Measurements from ENCODE around the gene ANTXR1.

Gene ANTXR1

DNA sequence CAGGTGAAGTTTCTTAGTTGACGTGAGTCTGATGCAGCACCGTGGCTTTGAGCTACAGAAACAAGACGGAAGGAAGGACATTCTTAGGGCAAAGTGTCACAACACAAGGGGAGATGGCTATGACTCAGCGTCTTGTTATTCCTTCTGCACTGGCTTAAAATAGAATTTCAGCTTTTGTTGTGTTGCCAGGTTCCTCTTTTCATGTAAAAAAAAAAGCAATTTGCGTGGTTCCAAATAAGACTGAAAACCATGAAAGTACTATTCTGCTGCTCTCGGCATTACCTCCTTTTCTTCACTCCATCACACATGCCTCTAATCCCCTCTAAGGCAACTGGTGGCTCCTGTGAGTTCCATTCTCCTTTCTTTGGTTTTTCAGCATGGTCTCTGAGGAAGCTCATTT lies 150.1 kb downstream of the ANTXR1 start:
- peak; percentile 47 for ATAC-seq (ENCODE audit: low read depth)
- H3K36me3 Mint-ChIP-seq = no peaks in the 10 kb centered on the region
- H3K4me3 Mint-ChIP-seq = no peak overlapping the region
- peaks cover 7% of the 10 kb centered on the region for H3K4me1 Mint-ChIP-seq
- no peak overlapping the region for H3K27ac Mint-ChIP-seq
- no peak for DNase-seq (ENCODE audit: low spot score in 2 of 2)
- peaks cover 10% of the 10 kb centered on the region for H3K27me3 Mint-ChIP-seq
- no peaks in the 10 kb centered on the region for H3K9me3 Mint-ChIP-seq

GRCh38 chr2:69163556-69163955 lies 150.6 kb downstream of the ANTXR1 start:
- ATAC-seq (ENCODE audit: low read depth) = no peak
- H3K36me3 Mint-ChIP-seq = no peaks in the 10 kb centered on the region
- H3K27me3 Mint-ChIP-seq = peaks cover 12% of the 10 kb centered on the region
- no peak for DNase-seq (ENCODE audit: low spot score in 2 of 2)
- peaks cover 7% of the 10 kb centered on the region for H3K4me1 Mint-ChIP-seq
- H3K4me3 Mint-ChIP-seq = no peak overlapping the region
- H3K9me3 Mint-ChIP-seq = no peaks in the 10 kb centered on the region
- H3K27ac Mint-ChIP-seq = no peak overlapping the region

DNA sequence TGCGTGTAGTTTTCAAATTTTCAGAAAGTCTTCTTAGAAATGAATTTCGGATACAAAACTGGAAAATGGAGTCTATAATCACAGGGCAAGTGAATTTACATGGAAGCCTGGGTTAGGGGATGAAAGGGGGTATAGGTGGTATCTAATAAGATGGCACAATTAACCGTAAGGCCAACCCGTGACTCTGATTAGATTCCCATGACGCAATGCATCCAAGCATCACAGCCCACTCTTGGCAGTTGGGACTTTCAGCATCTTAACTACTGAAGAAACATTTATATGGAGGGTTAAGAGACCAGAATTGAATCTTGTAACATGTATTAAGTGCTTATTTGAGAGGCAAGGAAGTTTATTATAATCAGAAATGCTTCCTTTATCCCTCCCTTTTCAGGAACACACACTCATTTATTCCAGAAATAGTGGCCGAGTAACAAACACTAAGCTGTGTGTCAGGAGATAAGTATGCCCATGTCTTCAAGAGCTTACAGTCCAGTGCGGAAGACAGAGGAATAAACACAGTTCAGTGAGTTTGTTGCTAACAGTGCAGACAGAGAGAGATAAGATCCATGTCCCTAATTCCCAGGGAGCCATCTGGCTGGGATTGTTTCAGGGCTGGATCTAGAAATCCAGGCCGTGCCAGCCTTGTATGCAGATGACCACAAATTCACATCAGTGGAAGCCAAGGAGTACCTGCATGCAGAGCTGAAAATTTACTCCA lies 151.2 kb downstream of the ANTXR1 start:
- Mint-ChIP-seq H3K27me3 (peaks cover 14% of the 10 kb centered on the region), H3K27ac (no peak overlapping the region), H3K9me3 (no peaks in the 10 kb centered on the region), H3K36me3 (no peaks in the 10 kb centered on the region), H3K4me3 (no peak overlapping the region), H3K4me1 (peaks cover 7% of the 10 kb centered on the region)
- DNase-seq (ENCODE audit: low spot score in 2 of 2) (no peak), ATAC-seq (ENCODE audit: low read depth) (no peak)

GRCh38 chr2:69165091-69165880 lies 152.3 kb downstream of the ANTXR1 start:
- H3K27ac Mint-ChIP-seq = no peak overlapping the region
- H3K9me3 Mint-ChIP-seq = no peaks in the 10 kb centered on the region
- H3K4me1 Mint-ChIP-seq = peaks cover 13% of the 10 kb centered on the region

GRCh38 chr2:69166465-69166811 lies 153.5 kb downstream of the ANTXR1 start:
- DNase-seq (ENCODE audit: low spot score in 2 of 2) (no peak), ATAC-seq (ENCODE audit: low read depth) (no peak)
- H3K36me3 Mint-ChIP-seq = no peaks in the 10 kb centered on the region
- peaks cover 13% of the 10 kb centered on the region for H3K4me1 Mint-ChIP-seq
- H3K4me3 Mint-ChIP-seq = no peak overlapping the region
- H3K9me3 Mint-ChIP-seq = no peaks in the 10 kb centered on the region
- no peak overlapping the region for H3K27ac Mint-ChIP-seq
- H3K27me3 Mint-ChIP-seq = peaks cover 15% of the 10 kb centered on the region

More at GRCh38 chr2:69165091-69165880, 152.3 kb downstream of the ANTXR1 start:
- Mint-ChIP-seq H3K4me3 (no peak overlapping the region), H3K36me3 (no peaks in the 10 kb centered on the region), H3K27me3 (peaks cover 14% of the 10 kb centered on the region)
- ATAC-seq (ENCODE audit: low read depth) (no peak), DNase-seq (ENCODE audit: low spot score in 2 of 2) (no peak)

DNA sequence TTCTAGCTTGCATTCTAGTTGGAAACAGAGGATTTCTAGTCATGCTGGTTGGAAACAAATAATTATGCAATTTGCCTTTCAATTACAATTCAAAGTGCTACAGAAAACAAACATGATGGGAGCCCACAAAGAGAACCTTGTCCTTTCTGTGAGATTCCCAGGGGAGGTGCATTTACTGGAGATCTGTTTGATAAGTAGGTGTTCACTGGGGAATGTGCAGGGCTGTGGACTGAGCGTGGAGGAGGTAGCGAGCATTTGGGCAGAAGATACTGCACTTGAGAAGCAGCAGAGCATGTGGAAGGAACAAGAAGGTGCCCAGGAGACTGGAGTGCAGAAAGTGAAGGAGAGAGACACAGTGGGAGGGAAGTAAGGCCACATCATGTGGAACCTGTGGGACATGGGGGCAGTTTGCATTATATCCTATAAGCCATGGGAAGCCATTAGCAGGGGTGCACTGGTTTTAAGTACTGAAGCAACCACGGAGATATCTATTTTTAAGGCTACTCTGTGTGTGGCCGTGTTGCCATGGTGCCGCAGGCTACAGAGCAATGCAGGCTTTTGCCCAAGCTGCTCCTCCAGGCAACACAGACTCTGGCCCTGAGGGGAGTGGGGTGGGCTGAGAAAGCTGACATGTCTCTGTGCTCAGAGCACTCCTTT lies 154.0 kb downstream of the ANTXR1 start:
- Mint-ChIP-seq H3K36me3 (no peaks in the 10 kb centered on the region), H3K4me1 (peaks cover 13% of the 10 kb centered on the region), H3K4me3 (no peak overlapping the region), H3K27me3 (peaks cover 15% of the 10 kb centered on the region), H3K9me3 (no peaks in the 10 kb centered on the region), H3K27ac (no peak overlapping the region)
- DNase-seq (ENCODE audit: low spot score in 2 of 2) (no peak), ATAC-seq (ENCODE audit: low read depth) (no peak)

GRCh38 chr2:69167469-69167822 lies 154.5 kb downstream of the ANTXR1 start:
- ATAC-seq (ENCODE audit: low read depth) (no peak), DNase-seq (ENCODE audit: low spot score in 2 of 2) (no peak)
- Mint-ChIP-seq H3K4me1 (peaks cover 13% of the 10 kb centered on the region), H3K27me3 (peaks cover 16% of the 10 kb centered on the region), H3K4me3 (no peak overlapping the region), H3K27ac (no peak overlapping the region), H3K9me3 (no peaks in the 10 kb centered on the region), H3K36me3 (no peaks in the 10 kb centered on the region)

DNA sequence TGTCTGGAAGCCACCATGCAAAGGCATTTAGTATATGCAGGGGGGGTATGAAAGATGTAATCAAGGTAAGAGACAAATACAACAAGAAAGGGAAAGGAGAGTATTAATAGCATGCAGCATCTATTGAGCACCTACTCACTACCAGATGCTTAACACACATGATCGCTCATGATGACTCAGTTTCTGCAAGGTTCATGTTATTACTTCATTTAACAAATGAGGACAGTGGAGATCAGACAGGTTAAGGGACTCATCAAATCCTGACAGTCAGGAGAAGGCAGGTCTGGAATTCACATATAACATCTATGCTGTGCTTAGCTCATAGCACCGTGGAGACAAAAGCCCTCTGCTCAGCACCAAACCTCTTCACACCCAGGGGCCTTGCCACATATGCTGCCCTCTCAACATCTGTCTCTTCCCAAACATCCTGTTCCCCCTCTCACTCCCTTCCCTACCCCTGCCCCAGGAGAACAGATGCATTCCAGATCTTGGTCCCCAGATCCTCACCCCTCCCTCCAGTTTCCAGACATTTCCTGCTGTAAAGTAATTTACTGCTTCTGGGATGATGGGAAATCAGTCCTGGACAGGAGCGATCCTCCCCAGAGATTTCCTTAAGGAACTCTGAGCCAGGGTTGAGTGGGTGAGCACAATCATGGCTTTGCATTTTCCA lies 155.3 kb downstream of the ANTXR1 start:
- Mint-ChIP-seq H3K27me3 (peaks cover 17% of the 10 kb centered on the region), H3K36me3 (no peaks in the 10 kb centered on the region), H3K27ac (no peak overlapping the region), H3K9me3 (no peaks in the 10 kb centered on the region), H3K4me1 (peaks cover 11% of the 10 kb centered on the region), H3K4me3 (no peak overlapping the region)
- no peak for ATAC-seq (ENCODE audit: low read depth)
- DNase-seq (ENCODE audit: low spot score in 2 of 2) = no peak

- no peak for ATAC-seq (ENCODE audit: low read depth)
- DNase-seq (ENCODE audit: low spot score in 2 of 2) = no peak
- Mint-ChIP-seq H3K9me3 (no peaks in the 10 kb centered on the region), H3K4me3 (no peak overlapping the region), H3K4me1 (peaks cover 9% of the 10 kb centered on the region), H3K36me3 (no peaks in the 10 kb centered on the region), H3K27me3 (peaks cover 20% of the 10 kb centered on the region), H3K27ac (no peak overlapping the region)
Observed at GRCh38 chr2:69168950-69169654, 156.1 kb downstream of the ANTXR1 start.

DNA sequence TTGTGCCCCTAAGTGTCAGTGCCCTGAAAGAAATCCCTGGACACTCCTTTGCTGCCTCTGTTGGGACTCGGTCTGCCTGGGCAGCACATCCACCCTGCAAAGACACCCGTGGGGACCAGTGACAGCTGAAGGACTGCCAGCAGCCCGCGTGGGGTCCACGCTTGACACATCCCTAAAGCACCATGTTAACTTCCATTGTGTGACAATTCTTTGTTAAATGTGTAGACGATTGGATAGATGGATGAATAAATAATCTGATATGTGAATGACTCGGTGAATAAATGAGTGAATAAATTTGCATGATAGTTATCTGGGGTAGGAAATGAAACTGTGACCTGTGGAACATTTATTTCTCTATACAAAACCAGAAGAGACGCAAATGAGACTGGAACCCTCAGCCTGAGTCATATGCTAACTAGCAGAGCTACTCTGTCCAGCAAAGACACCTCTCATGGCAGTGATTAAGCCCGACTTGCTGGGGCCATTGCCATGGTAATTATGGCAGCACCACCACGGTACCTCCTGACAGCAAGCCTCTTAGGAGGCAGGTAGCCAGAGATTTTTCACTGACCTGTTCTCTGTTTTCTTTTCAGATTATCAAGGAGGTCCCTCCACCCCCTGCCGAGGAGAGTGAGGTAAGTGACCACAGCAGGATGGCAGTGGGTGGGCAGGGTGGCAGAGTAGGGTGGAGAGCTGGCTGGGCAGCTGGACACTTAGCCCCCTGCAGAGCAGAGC lies 156.8 kb downstream of the ANTXR1 start:
- DNase-seq (ENCODE audit: low spot score in 2 of 2) (no peak), ATAC-seq (ENCODE audit: low read depth) (no peak)
- Mint-ChIP-seq H3K27ac (no peak overlapping the region), H3K27me3 (peaks cover 18% of the 10 kb centered on the region), H3K36me3 (no peaks in the 10 kb centered on the region), H3K4me3 (no peak overlapping the region), H3K4me1 (peaks cover 9% of the 10 kb centered on the region), H3K9me3 (no peaks in the 10 kb centered on the region)

DNA sequence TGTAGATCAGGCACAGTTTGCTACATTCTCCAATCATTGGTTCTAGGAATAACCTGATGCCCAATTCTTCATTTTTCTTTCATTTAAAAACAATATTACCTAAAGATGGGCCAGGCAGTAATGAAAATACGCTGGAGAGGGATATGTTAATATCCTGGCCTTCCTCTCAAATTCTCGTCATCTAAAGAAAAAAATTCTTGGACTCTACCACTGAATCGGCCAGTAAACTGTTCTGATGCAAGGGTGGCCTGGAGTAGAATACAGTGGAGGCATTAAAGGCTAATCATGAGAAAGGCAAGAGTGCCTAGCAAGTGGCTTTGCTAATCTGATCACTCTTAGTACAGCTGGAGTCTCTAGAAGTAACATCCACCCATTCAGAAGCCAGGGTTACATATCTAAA lies 157.7 kb downstream of the ANTXR1 start:
- Mint-ChIP-seq H3K9me3 (no peaks in the 10 kb centered on the region), H3K4me3 (no peak overlapping the region), H3K27ac (no peak overlapping the region), H3K27me3 (peaks cover 21% of the 10 kb centered on the region), H3K4me1 (peaks cover 9% of the 10 kb centered on the region), H3K36me3 (no peaks in the 10 kb centered on the region)
- ATAC-seq (ENCODE audit: low read depth) (no peak), DNase-seq (ENCODE audit: low spot score in 2 of 2) (no peak)

DNA sequence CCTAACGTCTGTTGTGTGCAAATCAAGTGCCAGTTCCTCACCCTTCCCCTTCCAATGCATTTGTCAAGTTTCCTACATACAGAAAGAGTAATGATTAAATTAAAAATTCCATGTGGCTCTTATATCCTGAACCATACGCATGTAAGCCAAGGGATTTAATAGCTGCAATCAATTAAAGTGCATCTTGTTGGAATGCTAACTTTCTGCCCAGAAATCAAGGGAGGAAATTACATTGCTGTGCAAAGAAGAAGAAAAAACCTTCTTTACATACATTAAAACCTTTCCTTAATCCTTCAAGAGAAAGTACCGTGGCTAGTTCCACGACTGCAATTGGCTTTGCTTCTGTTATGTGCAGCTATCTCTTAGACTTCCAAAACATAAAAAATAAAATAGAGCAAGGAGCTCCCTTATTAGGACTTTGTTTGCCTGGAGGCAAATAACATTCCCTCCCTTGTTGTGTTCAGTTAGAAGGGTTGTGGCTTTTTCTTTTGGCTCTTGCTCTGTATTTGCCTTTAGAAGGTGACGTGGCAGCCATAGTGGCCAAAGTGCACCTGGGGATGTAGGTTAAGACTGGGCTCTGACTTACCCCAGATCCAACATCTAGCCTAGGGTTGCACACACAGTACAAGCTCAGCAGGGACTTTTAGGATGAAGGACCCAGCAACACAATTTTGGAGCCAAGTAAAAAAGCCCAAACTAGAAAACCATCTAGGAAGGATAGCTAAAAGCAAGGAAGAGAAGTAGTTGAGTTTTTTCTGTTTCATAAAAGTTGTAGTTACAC lies 158.3 kb downstream of the ANTXR1 start:
- no peak overlapping the region for H3K27ac Mint-ChIP-seq
- H3K4me1 Mint-ChIP-seq = peaks cover 9% of the 10 kb centered on the region
- no peak overlapping the region for H3K4me3 Mint-ChIP-seq
- H3K36me3 Mint-ChIP-seq = no peaks in the 10 kb centered on the region
- peaks cover 18% of the 10 kb centered on the region for H3K27me3 Mint-ChIP-seq
- H3K9me3 Mint-ChIP-seq = no peaks in the 10 kb centered on the region
- DNase-seq (ENCODE audit: low spot score in 2 of 2) (no peak), ATAC-seq (ENCODE audit: low read depth) (no peak)
